DMS114 treated with DMSO at 0.1 percent for 48 hours (cell line): Measurements from ENCODE around the gene GRID2.

Experiments used
- DNase-seq: peaks from one replicate; lab custom pipeline; 2025; ENCODE audit not compliant: unreplicated experiment; lab: John Stamatoyannopoulos, UW

Gene GRID2

DNA sequence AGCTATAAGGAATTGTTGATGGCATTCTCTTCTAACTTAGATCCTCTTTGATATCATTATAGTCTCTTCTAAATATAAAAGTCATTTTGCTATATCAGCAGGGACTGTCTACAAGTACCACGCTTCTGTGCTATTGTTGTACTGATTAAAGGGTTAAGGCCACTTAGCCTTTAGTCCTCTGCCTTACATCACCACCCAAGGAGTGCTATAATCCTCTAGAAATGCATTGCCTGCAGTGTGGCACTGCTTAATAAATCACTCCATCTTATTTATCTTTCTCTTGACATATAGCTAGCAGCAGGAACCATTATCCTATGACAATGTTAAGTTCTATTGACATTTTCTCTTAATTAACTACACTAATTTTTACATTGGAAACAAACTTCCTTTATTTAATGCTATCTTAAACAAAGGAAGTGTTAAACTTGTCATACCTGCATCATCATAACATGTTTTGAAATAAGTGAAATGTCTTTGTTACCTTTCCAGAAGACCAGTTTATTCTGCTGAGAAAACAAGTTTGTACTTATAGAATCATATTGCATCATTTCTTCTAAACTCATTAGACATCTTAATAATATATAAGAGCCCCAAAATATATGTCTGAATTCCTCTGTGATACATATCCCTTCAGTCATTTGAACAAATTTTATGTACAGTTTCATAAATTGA, 1163.9 kb downstream of the GRID2 start:
- DNase-seq, result no peak

- DNase-seq, result no peak
Measured at GRCh38 chr4:93469560-93469959, 1165.8 kb downstream of the GRID2 start.

- no peak for DNase-seq
Measured at GRCh38 chr4:93475730-93476129, 1172.0 kb downstream of the GRID2 start.

DNA sequence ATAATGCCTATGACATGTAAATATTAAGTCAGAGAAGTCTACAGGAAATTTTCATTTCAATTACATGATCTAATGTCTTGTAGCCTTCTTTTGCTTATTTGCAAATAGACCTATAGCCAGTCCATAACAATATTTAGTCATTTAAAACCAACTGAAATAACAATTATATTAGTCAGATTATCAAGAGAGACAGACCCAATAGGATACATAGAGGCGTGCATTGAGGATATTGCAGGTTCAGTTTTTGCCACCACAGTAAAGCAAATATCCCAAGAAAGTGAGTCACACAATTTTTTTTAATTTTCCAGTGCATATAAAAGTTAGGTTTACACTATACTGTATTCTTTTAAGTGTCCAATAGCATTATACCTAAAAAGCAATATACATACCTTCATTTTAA, 1175.0 kb downstream of the GRID2 start:
- no peak for DNase-seq

DNA sequence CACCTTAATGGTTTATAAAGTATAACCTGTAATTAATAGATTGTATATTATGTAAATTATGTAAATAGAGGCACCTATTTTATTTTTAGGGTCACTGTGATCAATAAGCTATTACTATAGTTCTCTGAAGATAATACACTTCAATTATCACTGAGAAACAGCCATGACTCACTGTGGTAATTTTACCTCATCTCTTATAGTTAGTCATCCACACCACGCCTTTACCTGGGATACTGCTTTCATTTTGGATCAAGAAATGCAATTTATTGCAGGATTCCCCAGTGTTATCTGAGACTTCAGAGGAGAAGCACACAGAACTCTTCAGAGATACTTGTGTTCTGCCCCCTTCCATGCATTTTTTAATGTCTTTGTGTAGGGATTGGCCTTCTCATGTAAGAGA, 1176.7 kb downstream of the GRID2 start:
- DNase-seq, result no peak

DNA sequence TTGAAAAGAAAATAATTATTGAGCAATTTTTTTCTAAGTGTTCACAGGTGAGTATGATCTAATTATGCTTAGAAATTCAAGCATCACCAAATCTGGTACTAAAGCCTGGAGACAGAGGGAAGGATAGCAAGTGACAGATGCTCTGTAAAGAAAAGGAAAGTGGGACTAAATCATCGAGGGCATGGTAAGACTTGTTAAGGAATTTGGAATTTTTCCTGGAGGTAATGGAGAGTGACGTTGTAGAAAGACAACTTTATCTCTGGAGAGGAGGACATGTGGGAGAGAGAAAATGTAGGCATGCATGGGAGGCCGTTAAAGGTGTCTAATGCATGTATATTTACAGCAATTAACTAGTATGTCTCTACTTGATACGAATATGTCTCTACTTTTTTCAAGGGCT, 1191.6 kb downstream of the GRID2 start:
- DNase-seq, result no peak

- DNase-seq, result no peak
Measured at GRCh38 chr4:93501244-93501643, 1197.5 kb downstream of the GRID2 start.

- no peak for DNase-seq
Measured at GRCh38 chr4:93501946-93502345, 1198.2 kb downstream of the GRID2 start.

GRCh38 chr4:93502991-93503390, 1199.2 kb downstream of the GRID2 start:
- DNase-seq, result no peak

- DNase-seq, result no peak
Measured at GRCh38 chr4:93513851-93514250, 1210.1 kb downstream of the GRID2 start.

- DNase-seq, result no peak
Measured at GRCh38 chr4:93515208-93515607, 1211.4 kb downstream of the GRID2 start.

GRCh38 chr4:93529692-93530372, 1226.1 kb downstream of the GRID2 start:
- DNase-seq, result no peak

- no peak for DNase-seq
Measured at GRCh38 chr4:93532234-93532633, 1228.5 kb downstream of the GRID2 start.

DNA sequence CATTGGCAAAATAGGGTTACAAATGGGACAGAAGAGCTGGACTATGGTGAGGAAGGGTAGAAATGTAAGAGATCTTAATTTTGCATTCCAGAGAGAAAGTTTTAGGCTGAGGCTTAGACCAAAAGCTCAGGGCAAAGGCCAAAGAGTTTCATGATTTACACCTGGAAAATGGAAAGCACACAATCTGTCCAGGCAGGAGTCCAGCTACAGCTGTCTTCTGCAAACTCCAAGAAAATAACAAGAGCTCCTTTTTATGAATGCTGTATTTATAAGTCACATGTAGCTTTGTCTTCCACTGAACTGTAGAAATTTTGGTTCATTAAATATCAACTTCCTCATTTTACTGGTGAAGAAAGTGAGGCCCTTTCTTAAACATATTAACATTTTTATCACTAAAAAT, 1236.8 kb downstream of the GRID2 start:
- no peak for DNase-seq

GRCh38 chr4:93561842-93562241, 1258.1 kb downstream of the GRID2 start:
- DNase-seq, result no peak

- no peak for DNase-seq
Measured at GRCh38 chr4:93568758-93569157, 1265.0 kb downstream of the GRID2 start.

DNA sequence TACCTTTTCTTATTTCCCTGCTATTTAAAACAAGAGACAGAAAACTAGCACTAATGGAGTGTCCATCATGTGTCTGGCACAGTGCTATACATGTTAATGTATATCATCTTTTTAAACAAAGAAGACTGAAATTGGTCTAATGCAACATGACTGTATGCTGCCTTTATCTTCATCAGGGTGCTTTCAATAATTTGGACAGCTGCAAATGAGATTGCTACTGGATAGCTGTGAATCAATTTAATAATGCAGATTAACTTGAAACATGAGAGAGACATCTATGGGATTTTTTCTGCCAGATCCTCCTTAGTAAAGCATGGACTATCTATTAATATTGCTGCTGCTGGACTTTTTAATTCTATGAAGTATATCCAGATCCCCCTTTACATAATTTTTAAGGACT, 1269.5 kb downstream of the GRID2 start:
- no peak for DNase-seq

DNA sequence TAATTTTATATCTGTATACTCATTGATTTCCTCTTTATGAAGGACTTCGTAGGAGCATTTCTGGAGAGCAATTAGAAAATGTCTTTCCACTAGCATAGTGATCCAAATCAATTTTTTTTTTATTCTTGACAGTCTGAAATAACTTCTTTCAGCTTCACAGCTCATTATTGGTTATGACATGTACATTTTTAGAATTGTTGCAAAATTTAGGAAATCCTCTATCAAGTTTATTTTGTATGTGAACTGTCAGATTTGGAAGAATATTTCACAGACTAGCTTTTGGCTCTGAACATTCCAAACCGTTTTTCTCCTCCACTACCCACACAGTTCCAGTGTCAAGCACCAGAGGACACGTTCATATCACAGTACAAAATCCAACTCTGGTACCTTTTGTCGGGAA, 1275.2 kb downstream of the GRID2 start:
- DNase-seq, result no peak

DNA sequence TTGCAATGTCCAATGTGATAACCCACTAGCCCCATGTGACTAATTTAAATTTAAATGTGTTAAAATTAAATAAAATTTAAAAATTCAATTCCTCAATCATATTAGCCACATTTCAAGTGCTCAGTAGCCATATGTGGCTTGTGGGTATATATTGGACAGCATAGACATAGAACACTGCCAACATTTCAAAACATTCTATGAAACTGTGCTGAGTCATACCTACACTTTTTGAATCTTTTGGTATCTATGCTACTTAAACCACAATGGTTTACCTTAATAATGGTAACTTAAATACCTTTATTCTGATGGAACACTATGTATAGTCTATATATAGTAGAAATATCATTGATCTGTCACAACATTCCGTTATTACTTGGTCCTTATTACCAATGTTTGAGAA, 1301.4 kb downstream of the GRID2 start:
- DNase-seq, result no peak

DNA sequence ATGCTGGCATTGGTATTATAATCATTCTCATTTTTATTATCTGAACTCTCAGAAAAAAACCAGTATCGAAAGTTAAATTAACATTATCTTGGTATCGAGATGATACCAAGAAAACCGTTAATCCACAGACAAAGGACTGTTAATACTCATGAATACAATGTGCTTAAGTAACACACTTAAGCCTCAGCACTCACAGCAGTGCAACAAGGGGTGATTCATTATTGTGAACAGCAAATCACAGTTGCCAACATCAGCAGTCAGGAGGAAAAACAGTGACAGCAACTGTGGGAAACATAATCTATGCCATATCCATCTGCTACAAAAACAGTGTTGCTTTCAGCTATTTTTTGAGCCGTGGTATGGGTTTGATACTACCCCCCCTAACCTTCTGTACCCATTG, 1313.8 kb downstream of the GRID2 start:
- no peak for DNase-seq

DNA sequence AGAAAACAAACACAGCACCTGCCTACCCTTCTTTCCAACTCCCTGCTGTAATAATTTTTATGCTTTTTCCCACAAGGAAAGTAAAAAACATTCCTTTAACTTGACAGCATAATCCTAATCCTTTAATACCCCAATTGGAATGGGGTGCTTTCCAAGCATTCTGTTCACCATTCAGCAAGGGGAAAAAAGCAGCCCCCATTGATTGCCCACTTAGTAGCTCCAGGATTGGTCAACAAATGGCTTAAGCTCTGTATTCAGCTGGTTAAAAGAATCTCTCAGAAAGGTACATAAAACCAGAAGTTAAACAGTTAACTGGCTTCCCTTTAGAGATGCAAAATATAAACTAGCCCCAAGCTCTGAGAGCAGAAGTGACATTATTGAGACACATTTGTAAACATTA, 1330.0 kb downstream of the GRID2 start:
- no peak for DNase-seq

- DNase-seq, result no peak
Measured at GRCh38 chr4:93635943-93636342, 1332.2 kb downstream of the GRID2 start.

DNA sequence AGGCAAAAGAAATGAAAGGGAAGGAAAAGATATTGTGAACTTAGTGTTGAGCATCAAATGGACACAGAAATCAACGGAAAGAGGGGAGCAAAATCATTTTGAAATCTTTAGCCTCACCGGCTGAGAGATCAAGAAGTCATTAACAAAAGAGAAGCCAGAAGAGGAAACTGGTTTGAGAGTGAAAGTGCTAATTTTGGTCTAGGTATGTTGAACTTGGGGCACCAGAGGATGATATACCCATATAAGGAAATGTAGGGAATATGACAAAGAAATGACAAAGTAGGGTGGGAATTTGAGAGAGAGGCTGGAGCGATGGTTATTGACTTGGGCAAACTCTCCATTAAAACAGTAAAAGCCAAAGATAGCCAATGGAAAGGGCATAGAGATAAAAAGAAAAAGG, 1341.4 kb downstream of the GRID2 start:
- no peak for DNase-seq
